CD14-positive monocyte (primary cell): ENCODE results near the gene GDPD4. TPM values are rescaled to one million over a fixed set of nuclear protein-coding genes. Genes with fewer than 3 reads are reported as not detected.

Experiments used
- DNase-seq, 3 donors: peaks; one replicate each; pipeline ENCODE4 v3.0.0-alpha.2; 2011 to 2022
- H2AFZ ChIP-seq: 2 replicates; pipeline ENCODE4 v1.6.0; 2012; ENCODE audit warnings: mild to moderate bottlenecking, low read depth, low read length, inconsistent platforms; ENCODE audit not compliant: insufficient read depth, poor library complexity, severe bottlenecking
- H3K27ac ChIP-seq, 2 donors: 1 replicate in 1 of 2; 2 replicates in 1 of 2; pipeline ENCODE4 v1.5.1; 2012 to 2013; ENCODE audit warnings: low read length in 2 of 2, control low read depth in 1 of 2, inconsistent platforms in 1 of 2, low read depth in 1 of 2, mild to moderate bottlenecking in 1 of 2
- H3K27me3 ChIP-seq, 2 donors: one replicate each; pipeline versions ENCODE4 v1.6.0 to v1.6.1; 2011 to 2013; ENCODE audit warnings: low read length in 2 of 2; ENCODE audit not compliant: control insufficient read depth in 2 of 2, insufficient read depth in 2 of 2
- H3K36me3 ChIP-seq, 2 donors: replicated peaks in 1 of 2; 1 replicate in 1 of 2; 2 replicates in 1 of 2; pipeline versions ENCODE4 v1.5.1 to v1.6.1; 2012 to 2013; ENCODE audit warnings: low read length in 2 of 2, control low read depth in 1 of 2, inconsistent platforms in 1 of 2, mild to moderate bottlenecking in 1 of 2; ENCODE audit not compliant: insufficient read depth in 2 of 2, control insufficient read depth in 1 of 2
- H3K4me1 ChIP-seq, 2 donors: 1 replicate in 1 of 2; 2 replicates in 1 of 2; pipeline versions ENCODE4 v1.5.1 to v1.6.1; 2012 to 2013; ENCODE audit warnings: low read length in 2 of 2, control low read depth in 1 of 2, inconsistent platforms in 1 of 2, mild to moderate bottlenecking in 1 of 2, moderate library complexity in 1 of 2; ENCODE audit not compliant: insufficient read depth in 2 of 2, control insufficient read depth in 1 of 2
- H3K4me2 ChIP-seq: replicated peaks from 2 replicates; pipeline ENCODE3; 2012; ENCODE audit warnings: low read length, moderate library complexity, mild to moderate bottlenecking; ENCODE audit not compliant: poor library complexity, severe bottlenecking; ENCODE audit errors: extremely low read depth
- H3K4me3 ChIP-seq, 3 experiments: fragments of 200-600 bp in 1 of 3; sonication (generic) in 1 of 3; replicated peaks in 1 of 3; 1 replicate in 2 of 3; 2 replicates in 1 of 3; pipeline ENCODE4 v1.5.1; 2011 to 2013; ENCODE audit warnings: low read length in 3 of 3, mild to moderate bottlenecking in 3 of 3, control low read depth in 2 of 3, low read depth in 2 of 3, inconsistent platforms in 1 of 3, moderate library complexity in 1 of 3
- H3K79me2 ChIP-seq: 2 replicates; pipeline ENCODE4 v1.6.0; 2012; ENCODE audit warnings: mild to moderate bottlenecking, control low read depth, inconsistent platforms, low read length, moderate library complexity; ENCODE audit not compliant: insufficient read depth
- H3K9ac ChIP-seq: 2 replicates; pipeline ENCODE4 v1.6.0; 2017; ENCODE audit warnings: low read length, mild to moderate bottlenecking; ENCODE audit not compliant: insufficient read depth, poor library complexity, severe bottlenecking
- H3K9me3 ChIP-seq, 2 donors: replicated peaks in 1 of 2; 1 replicate in 1 of 2; 2 replicates in 1 of 2; pipeline versions ENCODE4 v1.5.1 to v1.6.1; 2012 to 2013; ENCODE audit warnings: low read length in 2 of 2, control low read depth in 1 of 2; ENCODE audit not compliant: control insufficient read depth in 1 of 2, insufficient read depth in 1 of 2
- H4K20me1 ChIP-seq: 2 replicates; pipeline ENCODE4 v1.6.0; 2012; ENCODE audit warnings: mild to moderate bottlenecking, low read length, control low read depth, moderate library complexity; ENCODE audit not compliant: insufficient read depth
- H3K27ac Mint-ChIP-seq, 7 donors: one replicate each; pipeline ENCODE4 v1.8.0; 2020; ENCODE audit warnings: mild to moderate bottlenecking in 7 of 7, mixed read lengths in 7 of 7, moderate library complexity in 6 of 7, inconsistent platforms in 2 of 7
- H3K27me3 Mint-ChIP-seq, 3 donors: one replicate each; pipeline ENCODE4 v1.8.0; 2021 to 2022; ENCODE audit warnings: low read depth in 3 of 3, mild to moderate bottlenecking in 3 of 3, mixed read lengths in 3 of 3, moderate library complexity in 3 of 3, inconsistent platforms in 1 of 3
- H3K36me3 Mint-ChIP-seq, 2 donors: one replicate each; pipeline ENCODE4 v1.8.0; 2020; ENCODE audit warnings: mixed read lengths in 2 of 2, inconsistent platforms in 1 of 2, mild to moderate bottlenecking in 1 of 2
- H3K4me1 Mint-ChIP-seq: one replicate; pipeline ENCODE4 v1.8.0; 2020; ENCODE audit warnings: mild to moderate bottlenecking, mixed read lengths
- H3K4me3 Mint-ChIP-seq, 2 donors: one replicate each; pipeline ENCODE4 v1.8.0; 2020; ENCODE audit warnings: mild to moderate bottlenecking in 2 of 2, mixed read lengths in 2 of 2, moderate library complexity in 1 of 2
- H3K9me3 Mint-ChIP-seq, 7 donors: one replicate each; pipeline ENCODE4 v1.8.0; 2020 to 2022; ENCODE audit warnings: mixed read lengths in 7 of 7, mild to moderate bottlenecking in 6 of 7, moderate library complexity in 6 of 7, inconsistent platforms in 2 of 7
- WGBS: methylation state at CpG from one replicate; pipeline ENCODE4 v1.1.5; 2013; ENCODE audit warnings: missing lambda C conversion rate; ENCODE audit not compliant: insufficient coverage; 5-methylcytosine and 5-hydroxymethylcytosine counted together
- intact Hi-C, 2 donors: fragments of 100-400 bp; cut with micrococcal nuclease; formaldehyde crosslinking; loops; one replicate each; pipeline versions ENCODE4 v1.15.0 to v1.15.1; 2023
- polyA plus RNA-seq, 3 donors: library from polyadenylated mRNA; depleted of rRNA in 1 of 3; unstranded in 2 of 3; stranded (reverse) in 1 of 3; fragments of 300-500 nt in 2 of 3; fragments of >200 nt in 1 of 3; fragmentation: Illumina TruSeq in 2 of 3; gene quantifications; 1 replicate in 2 of 3; 2 replicates in 1 of 3; pipeline ENCODE4 v1.2.3, GENCODE V29; 2012 to 2021
- TF ChIP-seq, protein P1 (sequence below): fragments of 200-600 bp; IDR thresholded peaks from one replicate; pipeline ENCODE4 v1.8.0; 2022; ENCODE audit warnings: antibody characterized with exemption, mild to moderate bottlenecking

The GDPD4 gene
- polyA plus RNA-seq, 3 donors = not detected

DNA sequence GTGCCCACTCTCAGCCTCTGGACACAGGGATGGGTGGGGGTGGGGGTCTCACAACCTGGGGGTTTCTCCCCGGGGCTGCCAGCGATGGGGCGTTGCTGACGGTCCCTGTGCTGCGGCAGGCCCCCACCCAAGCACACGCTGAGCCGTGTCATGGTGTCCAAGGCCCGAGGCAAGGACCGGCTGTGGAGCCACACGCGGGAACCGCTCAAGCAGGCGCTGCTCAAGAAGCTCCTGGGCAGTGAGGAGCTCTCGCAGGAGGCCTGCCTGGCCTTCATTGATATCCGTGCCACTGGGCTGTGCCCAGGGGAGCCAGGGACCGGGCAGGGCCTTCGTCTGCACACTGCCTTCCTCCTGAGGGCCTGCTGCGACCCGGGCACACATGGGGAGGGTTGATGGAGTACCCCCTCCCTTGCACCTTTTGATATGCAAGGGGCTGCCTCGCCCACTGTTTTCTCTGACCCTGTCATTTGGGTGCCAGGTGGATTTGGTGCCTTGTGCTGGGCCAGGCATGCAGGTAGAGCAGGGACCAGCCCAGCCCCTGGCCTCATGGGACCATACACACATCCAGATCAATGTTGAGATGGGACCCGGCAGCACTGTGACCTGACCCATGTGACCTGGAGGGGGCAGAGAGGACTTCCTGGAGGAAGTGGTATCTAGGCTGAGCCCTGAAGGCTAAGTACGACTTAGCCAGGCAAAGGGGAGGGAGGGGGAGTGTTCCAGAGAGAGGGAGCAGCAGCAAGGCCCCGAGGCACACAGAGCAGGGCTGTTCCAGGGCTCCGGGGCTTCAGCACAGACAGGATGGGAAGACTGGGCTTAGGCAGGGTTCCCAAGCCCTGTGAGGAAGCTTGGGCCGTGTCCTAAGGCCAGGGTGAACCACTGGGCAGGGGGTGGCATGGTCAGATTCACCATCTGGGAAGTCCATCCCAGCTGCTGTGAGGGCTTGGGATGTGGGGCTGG, 98.3 kb downstream of the GDPD4 start:
- intact Hi-C loops = no loop called here
- peaks cover 19% of the 10 kb centered on the region for H3K4me1 Mint-ChIP-seq

More for the DNA sequence above, 98.3 kb downstream of the GDPD4 start:
- H3K27me3 ChIP-seq = no peaks in the 10 kb centered on the region
- no peak overlapping the region for H3K4me3 ChIP-seq
- TF ChIP-seq, protein P1, sequence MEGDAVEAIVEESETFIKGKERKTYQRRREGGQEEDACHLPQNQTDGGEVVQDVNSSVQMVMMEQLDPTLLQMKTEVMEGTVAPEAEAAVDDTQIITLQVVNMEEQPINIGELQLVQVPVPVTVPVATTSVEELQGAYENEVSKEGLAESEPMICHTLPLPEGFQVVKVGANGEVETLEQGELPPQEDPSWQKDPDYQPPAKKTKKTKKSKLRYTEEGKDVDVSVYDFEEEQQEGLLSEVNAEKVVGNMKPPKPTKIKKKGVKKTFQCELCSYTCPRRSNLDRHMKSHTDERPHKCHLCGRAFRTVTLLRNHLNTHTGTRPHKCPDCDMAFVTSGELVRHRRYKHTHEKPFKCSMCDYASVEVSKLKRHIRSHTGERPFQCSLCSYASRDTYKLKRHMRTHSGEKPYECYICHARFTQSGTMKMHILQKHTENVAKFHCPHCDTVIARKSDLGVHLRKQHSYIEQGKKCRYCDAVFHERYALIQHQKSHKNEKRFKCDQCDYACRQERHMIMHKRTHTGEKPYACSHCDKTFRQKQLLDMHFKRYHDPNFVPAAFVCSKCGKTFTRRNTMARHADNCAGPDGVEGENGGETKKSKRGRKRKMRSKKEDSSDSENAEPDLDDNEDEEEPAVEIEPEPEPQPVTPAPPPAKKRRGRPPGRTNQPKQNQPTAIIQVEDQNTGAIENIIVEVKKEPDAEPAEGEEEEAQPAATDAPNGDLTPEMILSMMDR = no peak
- no peak overlapping the region for H3K4me2 ChIP-seq
- H3K27ac ChIP-seq = no peak overlapping the region
- 93% methylated on average over 21 of the region's 25 CpGs for WGBS
- no peak overlapping the region for H2AFZ ChIP-seq
- peaks cover 0 to 5% of the 10 kb centered on the region in 2 donors for H3K4me1 ChIP-seq
- H3K4me3 Mint-ChIP-seq = no peak overlapping the region
- H3K36me3 ChIP-seq = peaks cover 5 to 6% of the 10 kb centered on the region in 2 donors
- H3K9ac ChIP-seq = no peak overlapping the region
- H3K27me3 Mint-ChIP-seq = peaks cover 0 to 1% (median 0%) of the 10 kb centered on the region in 3 donors
- no peaks in the 10 kb centered on the region for H3K79me2 ChIP-seq
- no peaks in the 10 kb centered on the region for H3K9me3 ChIP-seq
- DNase-seq = no peak
- peak overlapping the region in 2 of 7 donors; percentile 24 to 53 for H3K27ac Mint-ChIP-seq
- no peaks in the 10 kb centered on the region for H4K20me1 ChIP-seq
- H3K9me3 Mint-ChIP-seq = no peaks in the 10 kb centered on the region
- peaks cover 10 to 28% of the 10 kb centered on the region in 2 donors for H3K36me3 Mint-ChIP-seq
